Astrocyte (in vitro differentiated cells and primary cell): ENCODE data around the gene TNFRSF21.

Source experiments
- CTCF ChIP-seq: IDR thresholded peaks from 2 replicates; pipeline ENCODE4 v1.5.1; 2011; ENCODE audit warnings: low read depth, mild to moderate bottlenecking, inconsistent platforms, low read length, moderate library complexity; ENCODE audit not compliant: insufficient read depth
- EZH2 ChIP-seq: IDR thresholded peaks from 2 replicates; pipeline ENCODE4 v1.6.1; 2012; ENCODE audit warnings: mild to moderate bottlenecking, low read length, inconsistent platforms; ENCODE audit not compliant: insufficient read depth

GRCh38 chr6:47207261-47207660 is 102.4 kb downstream of the TNFRSF21 start:
- no peak for TF ChIP-seq CTCF
- TF ChIP-seq EZH2, result no peak
